Peyer's patch (tissue), 4 donors: Measurements from ENCODE around the gene LIMA1.

Experiments
- POLR2A ChIP-seq, 2 donors: fragments of 450-650 bp; IDR thresholded peaks; one replicate each; pipeline ENCODE4 v1.5.1; 2017; ENCODE audit warnings: antibody characterized with exemption in 2 of 2, mild to moderate bottlenecking in 2 of 2, moderate library complexity in 2 of 2
- TF ChIP-seq, protein P1 (sequence below), 6 experiments: fragments of 450-650 bp in 4 of 6; fragments of 200-600 bp in 2 of 6; sonication (generic) in 1 of 6; IDR thresholded peaks; one replicate each; pipeline ENCODE4 v1.5.1; 2017 to 2019; ENCODE audit warnings: antibody characterized with exemption in 6 of 6, mild to moderate bottlenecking in 3 of 6, moderate library complexity in 1 of 6

DNA sequence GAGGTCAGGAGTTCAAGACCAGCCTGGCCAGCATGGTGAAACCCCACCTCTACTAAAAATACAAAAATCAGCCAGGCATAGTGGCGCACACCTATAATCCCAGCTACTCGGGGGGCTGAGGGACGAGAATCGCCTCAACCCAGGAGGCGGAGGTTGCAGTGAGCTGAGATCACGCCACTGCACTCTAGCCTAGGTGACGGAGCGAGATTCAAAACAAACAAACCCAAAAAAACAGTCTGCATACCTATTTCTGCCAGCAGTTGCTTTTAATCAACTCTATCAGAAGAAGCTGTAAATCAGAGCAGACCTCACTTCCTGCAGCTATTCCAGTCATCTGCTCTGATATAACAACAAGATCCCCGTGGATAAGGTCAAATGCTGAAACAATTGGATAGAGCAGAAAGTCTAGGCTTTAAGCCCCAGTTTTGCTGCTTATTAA, 50.5 kb downstream of the LIMA1 start:
- TF ChIP-seq, protein P1, sequence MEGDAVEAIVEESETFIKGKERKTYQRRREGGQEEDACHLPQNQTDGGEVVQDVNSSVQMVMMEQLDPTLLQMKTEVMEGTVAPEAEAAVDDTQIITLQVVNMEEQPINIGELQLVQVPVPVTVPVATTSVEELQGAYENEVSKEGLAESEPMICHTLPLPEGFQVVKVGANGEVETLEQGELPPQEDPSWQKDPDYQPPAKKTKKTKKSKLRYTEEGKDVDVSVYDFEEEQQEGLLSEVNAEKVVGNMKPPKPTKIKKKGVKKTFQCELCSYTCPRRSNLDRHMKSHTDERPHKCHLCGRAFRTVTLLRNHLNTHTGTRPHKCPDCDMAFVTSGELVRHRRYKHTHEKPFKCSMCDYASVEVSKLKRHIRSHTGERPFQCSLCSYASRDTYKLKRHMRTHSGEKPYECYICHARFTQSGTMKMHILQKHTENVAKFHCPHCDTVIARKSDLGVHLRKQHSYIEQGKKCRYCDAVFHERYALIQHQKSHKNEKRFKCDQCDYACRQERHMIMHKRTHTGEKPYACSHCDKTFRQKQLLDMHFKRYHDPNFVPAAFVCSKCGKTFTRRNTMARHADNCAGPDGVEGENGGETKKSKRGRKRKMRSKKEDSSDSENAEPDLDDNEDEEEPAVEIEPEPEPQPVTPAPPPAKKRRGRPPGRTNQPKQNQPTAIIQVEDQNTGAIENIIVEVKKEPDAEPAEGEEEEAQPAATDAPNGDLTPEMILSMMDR (IDR thresholded peaks at IDR 0.05): no peak
- no peak for TF ChIP-seq POLR2A (IDR thresholded peaks at IDR 0.05)
